A172 (cell line): Measurements from ENCODE around the gene DUOX2. TPM values are rescaled to one million over a fixed set of nuclear protein-coding genes. Genes with fewer than 3 reads are reported as not detected.
"Not testable (repeated sequence)": the region's sequence is repeated elsewhere in the genome, so short reads cannot be mapped to it uniquely, and the experiment has no call there.

ENCODE experiments used
- DNase-seq: peaks from one replicate; pipeline ENCODE4 v3.0.0-alpha.2; 2015; ENCODE audit warnings: low spot score
- total RNA-seq: library from RNA; depleted of rRNA; stranded (reverse); fragments of >200 nt; shearing (Covaris generic); gene quantifications from 2 replicates; pipeline ENCODE4 v1.2.3, GENCODE V29; 2014; rRNA removed

Gene DUOX2
- total RNA-seq, 1 experiment from 2014 or later = 0.17 TPM

GRCh38 chr15:45075440-45076320 lies 38.3 kb downstream of the DUOX2 start:
- DNase-seq = not testable (repeated sequence)

DNA sequence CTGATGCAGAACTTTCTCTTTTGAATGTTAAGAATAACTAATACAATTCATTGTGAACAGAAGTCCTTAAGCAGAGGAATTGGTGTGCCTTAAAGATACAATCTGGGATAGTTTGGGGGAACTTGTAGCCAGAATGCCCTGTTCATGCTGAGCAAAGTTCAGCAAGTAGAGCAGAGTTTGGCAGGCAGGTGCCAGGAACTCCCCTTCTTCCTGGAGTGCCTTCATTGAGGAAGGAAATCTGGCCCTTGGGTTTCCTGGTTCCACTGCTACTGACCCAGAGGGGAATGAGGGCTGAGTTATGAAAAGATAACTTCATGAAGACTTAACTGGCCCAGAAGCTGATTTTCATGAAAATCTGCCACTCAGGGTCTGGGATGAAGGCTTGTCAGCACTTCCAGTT lies 40.4 kb downstream of the DUOX2 start:
- DNase-seq = not testable (repeated sequence)

DNA sequence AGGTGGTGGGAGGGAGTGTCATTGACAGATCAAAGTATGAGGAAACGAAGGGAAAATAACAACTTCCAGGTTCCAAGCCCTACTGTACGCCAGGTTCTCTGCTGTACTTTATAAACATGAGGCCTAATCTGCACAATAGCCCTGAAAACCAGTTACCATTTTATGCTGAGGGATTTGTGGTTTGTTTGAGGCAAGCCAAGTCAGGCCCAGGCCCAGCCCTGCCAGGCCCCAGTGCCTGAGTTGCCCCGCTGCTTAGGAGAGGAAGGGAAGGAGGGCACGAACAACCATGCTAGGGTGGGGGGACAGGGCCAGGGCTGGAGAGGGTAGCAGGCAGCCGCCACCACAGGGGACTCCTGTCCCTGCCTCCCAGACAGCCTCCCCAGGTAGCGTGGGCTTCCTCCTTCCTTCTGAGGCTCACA lies 44.0 kb downstream of the DUOX2 start:
- not testable (repeated sequence) for DNase-seq

DNA sequence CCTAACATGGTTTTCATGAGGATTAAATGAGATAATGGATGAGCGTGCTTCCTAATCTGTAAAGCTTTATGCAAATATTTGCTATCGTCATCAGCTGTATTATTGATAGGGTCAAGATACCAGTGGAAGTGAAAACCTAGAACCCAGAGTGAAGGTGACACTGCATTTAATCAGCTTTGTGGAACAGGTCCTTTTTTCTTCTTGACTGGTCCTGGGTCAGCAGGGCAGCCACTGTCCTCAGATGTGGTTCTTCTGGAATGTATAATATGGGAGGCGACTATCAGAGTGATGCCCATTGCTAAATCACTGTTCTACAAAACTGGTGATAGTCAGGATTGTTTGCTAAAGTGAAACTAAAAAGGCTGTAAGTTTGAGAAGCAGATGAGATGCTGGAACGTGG lies 49.6 kb downstream of the DUOX2 start:
- DNase-seq = peak; percentile 56

DNA sequence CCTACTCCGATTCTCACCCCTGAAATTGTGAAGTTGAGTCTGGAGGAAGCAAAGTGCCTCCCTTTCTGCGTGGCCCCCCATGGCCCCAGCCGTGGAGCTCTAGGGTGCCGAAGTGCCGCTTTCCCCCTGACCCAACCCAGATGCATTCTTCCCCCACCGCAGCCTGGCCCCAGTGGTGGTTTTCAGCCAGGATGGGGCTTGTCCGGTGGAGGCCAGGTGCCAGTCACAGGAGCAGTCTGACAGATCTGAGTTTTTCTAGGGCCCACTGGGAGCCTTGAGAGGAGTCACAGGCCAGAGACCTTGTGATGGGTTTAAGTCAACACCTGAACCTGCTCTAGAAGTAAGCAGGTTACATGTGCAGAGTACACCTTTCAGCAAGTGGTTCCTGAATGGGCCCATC lies 51.7 kb downstream of the DUOX2 start:
- DNase-seq = not testable (repeated sequence)

DNA sequence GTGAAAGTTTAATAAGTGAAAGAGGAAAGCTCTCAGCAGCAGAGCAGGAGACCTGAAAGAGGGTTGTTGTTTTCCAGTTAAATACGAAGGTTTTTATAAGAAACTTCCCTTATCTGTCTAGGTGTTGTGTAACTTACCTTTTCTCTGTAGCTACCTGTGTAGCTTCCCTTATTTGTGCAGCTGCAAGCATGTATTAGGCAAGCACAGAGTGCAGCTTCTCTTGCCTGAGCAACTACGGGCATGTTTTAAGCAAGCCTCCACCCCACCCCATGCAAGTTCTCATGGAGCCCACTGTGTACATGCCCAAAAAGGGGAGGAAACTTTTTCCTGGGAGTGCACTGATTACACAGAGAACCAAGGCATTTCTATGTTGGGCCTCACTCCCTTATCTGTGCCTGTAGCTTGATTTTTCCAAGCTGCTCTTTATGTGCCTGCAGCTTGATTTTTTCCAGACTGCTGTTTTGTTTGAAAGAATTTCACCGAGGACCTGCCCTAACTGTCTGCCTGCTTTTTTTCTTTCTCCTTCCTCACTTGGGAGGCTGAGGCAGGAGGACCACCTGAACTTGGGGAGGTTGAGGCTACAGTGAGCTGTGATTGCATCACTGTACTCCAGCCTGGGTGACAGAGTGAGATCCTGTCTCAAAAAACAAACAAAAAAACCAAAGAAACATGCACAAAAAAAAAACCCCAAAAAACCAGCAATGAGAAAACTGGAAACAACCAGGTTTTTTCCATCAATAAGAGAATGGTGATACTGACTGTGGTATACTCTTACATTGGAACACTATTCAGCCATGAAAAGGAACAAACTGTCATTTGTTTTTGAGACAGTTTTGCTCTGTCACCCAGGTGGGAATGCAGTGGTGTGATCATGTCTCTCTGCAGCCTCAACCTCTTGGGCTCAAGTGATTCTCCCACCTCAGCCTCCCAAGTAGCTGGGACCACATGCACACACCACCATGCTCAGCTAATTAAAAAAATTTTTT lies 55.0 kb downstream of the DUOX2 start:
- DNase-seq = not testable (repeated sequence)

- DNase-seq = not testable (repeated sequence)
These were observed 61.3 kb downstream of the DUOX2 start for GRCh38 chr15:45052676-45053075.

- DNase-seq = no peak
These were observed 63.4 kb downstream of the DUOX2 start for GRCh38 chr15:45050587-45050986.

- DNase-seq = no peak
These were observed 65.0 kb downstream of the DUOX2 start for GRCh38 chr15:45048794-45049631.

DNA sequence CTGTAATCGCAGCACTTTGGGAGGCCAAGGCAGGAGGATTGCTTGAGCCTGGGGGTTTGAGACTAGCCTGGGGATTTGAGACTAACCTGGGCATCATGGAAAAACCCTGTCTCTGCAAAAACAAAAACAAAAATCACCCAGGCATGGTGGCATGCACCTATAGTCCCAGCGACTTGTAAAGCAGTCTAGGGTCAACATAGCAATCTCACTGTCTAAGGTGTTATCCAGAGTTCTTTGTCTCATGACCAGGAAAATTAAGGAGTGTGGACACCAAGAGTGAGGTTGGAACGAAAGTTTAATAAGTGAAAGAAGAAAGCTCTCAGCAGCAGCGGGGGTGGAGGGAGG lies 65.6 kb downstream of the DUOX2 start:
- DNase-seq = not testable (repeated sequence)

DNA sequence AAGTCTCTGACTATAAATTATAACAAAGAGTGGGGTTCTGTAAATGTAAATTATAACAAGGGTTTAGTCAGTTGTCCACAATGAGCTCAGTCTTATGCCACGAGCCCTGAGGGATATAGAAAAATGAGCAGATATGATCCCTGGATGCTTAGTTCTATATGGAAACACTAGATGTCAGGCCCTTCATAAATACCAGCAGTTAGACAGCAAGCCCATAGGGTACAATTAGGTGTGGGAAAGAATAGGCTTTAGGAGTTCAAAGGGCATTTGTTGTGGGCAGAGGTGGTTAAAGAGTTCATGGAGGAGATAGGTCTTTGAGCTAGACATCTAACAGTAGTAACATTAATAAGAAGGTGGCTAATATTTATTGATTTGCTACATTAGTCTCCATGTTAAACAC lies 69.7 kb downstream of the DUOX2 start:
- not testable (repeated sequence) for DNase-seq

DNA sequence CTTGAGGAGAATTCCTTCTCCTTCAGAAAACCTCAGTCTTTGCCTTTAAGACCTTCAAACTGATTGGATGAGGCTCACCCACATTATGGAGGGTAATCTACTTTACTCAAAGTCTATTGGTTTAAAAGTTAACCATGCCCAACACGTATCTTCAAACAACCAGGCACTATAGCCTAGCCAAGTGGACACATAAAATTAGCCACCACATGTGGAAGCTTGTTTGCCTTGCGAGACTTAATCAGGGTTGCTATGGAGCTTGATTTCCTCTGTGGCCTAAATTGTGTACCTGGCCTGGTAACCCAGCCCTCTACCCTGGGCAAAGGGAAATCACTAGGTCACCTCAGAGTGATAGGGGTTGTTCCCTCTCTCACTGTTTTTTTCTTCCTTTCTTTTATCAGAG lies 71.1 kb downstream of the DUOX2 start:
- not testable (repeated sequence) for DNase-seq

Other genes with a start within 250 kb of the DUOX2 start
- gene TERB2, start 157.5 kb downstream of the DUOX2 start, total RNA-seq = not detected in 2 replicates
- gene SORD, start 91.0 kb downstream of the DUOX2 start, total RNA-seq = 24.0 and 27.6 TPM in 2 replicates
- not detected in 2 replicates for gene DUOXA2, start 154 bp upstream of the DUOX2 start, total RNA-seq
- not detected in 2 replicates for gene DUOXA1, start 15.7 kb upstream of the DUOX2 start, total RNA-seq
- gene DUOX1, start 15.8 kb upstream of the DUOX2 start, total RNA-seq = not detected in 2 replicates
- gene SHF, start 73.8 kb upstream of the DUOX2 start, total RNA-seq = 0.38 TPM in 1 of 2 replicates, not detected in the other
- gene SLC28A2, start 138.1 kb upstream of the DUOX2 start, total RNA-seq = not detected in 2 replicates